SIG-M5 treated with dmso at 0.1 percent for 504 hours (cell line): Measurements from ENCODE around the gene NR5A2.
A peak's percentile ranks its signal among the peaks of the same experiment; 100 is the strongest.
"Not testable (repeated sequence)": the region's sequence is repeated elsewhere in the genome, so short reads cannot be mapped to it uniquely, and the experiment has no call there.

ENCODE experiments used
- DNase-seq: peaks from one replicate; lab custom pipeline; 2025; ENCODE audit not compliant: unreplicated experiment; lab: John Stamatoyannopoulos, UW

The NR5A2 gene

GRCh38 chr1:200157715-200158114 lies 130.2 kb downstream of the NR5A2 start:
- DNase-seq: no peak

DNA sequence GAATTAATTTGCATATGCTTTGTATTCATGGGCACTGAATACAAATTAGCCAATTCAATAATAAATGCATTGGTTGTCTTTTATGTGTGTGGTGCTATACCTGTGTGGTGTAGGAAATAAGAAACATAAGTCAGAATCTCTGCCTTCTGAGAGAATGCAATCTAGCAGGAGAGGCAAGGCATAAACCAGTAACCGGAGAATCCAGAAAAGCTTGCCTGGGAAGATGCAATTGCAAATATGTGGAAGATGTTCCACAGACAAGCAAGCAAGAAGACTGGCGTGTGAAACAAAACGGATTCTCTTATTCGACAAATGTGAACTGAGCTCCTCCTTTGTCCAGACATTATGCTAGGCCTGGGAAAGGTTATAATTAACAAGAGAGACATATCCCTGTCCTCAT lies 134.3 kb downstream of the NR5A2 start:
- peak; percentile 56 for DNase-seq

DNA sequence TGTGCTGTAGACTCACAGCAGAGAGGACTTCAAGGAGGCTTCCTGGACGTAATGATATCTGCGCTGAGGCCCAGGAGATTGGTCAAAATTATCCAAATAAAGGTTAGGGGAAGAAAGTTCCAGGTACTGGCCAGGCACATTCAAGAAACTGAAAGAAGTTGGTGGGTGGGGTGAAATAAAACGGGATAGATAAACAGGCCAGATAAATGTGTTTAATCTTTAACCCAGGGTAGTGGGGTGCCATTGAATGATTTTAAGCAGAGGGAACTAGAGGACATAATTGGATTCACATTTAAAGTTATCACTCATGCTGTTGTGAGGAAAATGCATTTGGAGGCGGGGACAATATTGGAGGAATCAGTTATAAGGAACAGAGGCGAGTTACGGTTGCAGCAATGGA lies 134.7 kb downstream of the NR5A2 start:
- DNase-seq: no peak

GRCh38 chr1:200162877-200163276 lies 135.4 kb downstream of the NR5A2 start:
- no peak for DNase-seq

GRCh38 chr1:200163911-200164310 lies 136.4 kb downstream of the NR5A2 start:
- DNase-seq: no peak

DNA sequence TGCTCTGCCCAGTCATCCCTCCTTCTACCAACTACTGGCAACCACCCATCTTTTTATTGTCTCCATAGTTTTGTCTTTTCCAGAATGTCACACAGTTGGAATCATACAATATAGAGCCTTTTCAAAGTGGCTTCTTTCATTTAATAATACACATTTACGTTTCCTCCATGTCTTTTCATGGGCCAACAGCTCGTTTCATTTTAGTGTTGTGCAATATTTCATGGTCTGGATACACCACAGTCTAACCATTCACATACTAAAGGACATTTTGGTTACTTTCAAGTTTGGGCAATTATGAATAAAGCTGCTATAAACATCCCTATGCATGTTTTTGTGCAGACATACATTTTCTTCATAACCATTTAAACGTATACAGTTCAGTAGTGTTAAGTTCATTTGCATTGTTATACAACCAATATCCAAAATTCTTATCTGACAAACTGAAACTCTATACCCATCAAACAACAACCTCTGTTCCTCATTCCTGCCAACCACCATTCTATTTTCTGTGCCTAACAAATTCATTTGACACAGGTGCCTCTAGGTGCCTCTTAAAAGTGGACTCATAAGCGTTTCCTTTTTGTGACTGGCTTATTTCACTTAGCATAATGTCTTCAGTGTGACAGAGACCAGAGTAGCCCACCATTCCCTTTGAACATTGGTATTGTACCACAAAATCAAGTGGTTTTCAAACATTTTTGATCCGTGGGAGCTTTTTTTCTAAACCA lies 138.1 kb downstream of the NR5A2 start:
- no peak for DNase-seq

DNA sequence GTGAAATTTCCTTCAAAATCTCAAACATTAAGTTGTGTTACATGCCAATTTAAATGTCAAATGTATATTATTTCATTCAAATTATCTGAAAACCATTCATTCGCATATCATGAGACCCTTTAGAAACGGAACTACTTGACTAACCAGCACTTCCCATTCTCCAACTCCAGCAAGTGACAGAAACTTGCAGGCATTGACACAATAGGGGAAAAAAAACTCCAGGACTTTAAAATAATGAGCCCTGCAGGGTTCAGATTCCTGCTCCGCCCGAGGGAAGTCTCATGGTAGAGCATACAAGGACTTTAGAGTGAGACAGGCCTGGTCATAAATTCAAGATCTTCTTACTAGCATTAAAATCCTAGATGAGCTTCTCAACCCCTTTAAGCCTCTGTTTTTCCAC lies 138.9 kb downstream of the NR5A2 start:
- DNase-seq: no peak

DNA sequence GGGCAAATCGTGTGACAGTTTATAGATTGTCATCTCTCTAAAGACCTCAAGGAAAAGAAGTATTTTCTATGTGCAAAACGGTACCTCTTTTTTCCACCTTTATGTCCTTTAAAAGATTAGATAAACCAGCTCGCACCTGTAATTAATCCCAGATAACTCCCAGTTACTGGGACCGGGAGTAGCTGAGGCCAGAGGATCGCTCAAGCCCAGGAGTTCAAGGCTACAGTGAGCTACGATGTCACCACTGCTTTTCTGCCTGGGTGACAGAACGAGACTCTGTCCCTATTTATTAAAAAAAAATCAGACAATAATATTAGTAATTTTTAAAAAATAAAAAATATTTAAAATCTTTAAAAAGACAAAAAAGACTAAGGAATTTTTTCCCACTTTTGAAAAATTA lies 141.4 kb downstream of the NR5A2 start:
- DNase-seq: no peak

- DNase-seq: no peak
Observed at GRCh38 chr1:200172311-200172710, 144.8 kb downstream of the NR5A2 start.

DNA sequence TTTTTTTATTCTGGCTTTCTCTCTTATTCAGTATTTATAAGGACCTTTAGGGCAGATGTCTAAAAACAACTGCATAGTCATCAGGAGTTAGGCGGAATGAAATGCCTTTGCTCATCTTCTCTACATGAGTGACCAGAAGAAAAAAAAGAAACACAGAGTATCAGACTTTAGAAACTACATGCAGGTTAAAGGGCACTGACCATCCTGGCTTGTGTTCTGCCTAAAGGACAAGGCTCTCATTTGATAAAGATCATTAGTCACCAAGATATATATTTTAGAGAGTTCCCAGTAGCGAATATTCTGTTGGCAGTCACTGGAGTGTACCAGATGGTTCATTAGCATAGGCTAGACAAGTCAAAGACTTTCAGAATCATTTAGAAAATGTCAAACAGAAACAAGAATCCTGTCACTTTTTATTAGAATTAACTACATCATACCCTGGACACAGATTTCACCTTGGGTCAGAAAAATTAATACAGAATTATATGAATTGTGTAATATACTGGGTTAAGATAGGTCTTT lies 145.6 kb downstream of the NR5A2 start:
- DNase-seq: no peak

- DNase-seq: no peak
Observed at GRCh38 chr1:200174525-200175295, 147.2 kb downstream of the NR5A2 start.

GRCh38 chr1:200176181-200176580 lies 148.7 kb downstream of the NR5A2 start:
- DNase-seq: no peak

- no peak for DNase-seq
Observed at GRCh38 chr1:200176798-200177197, 149.3 kb downstream of the NR5A2 start.

DNA sequence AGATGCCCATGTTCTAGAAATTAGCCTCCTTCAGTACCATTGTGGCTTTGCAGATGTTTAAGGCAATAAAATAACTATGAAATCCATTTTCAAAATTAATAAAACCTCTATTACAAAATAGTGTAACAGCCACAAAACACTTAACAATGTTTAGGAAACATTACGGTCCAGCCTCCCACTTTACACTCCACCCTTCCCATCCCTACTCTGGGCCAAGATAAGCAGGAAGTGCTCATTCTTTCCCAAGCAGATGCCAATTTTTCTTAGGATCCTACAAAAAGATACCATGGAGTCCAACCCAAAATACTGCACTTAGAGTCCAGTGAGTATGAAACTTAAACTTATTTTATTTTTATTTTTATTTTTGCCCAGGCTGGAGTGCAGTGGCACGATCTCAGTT lies 150.8 kb downstream of the NR5A2 start:
- DNase-seq: no peak

- no peak for DNase-seq
Observed at GRCh38 chr1:200179126-200179780, 151.7 kb downstream of the NR5A2 start.

GRCh38 chr1:200179781-200180160 lies 152.3 kb downstream of the NR5A2 start:
- DNase-seq: no peak

- DNase-seq: no peak
Observed at GRCh38 chr1:200180821-200181220, 153.3 kb downstream of the NR5A2 start.

DNA sequence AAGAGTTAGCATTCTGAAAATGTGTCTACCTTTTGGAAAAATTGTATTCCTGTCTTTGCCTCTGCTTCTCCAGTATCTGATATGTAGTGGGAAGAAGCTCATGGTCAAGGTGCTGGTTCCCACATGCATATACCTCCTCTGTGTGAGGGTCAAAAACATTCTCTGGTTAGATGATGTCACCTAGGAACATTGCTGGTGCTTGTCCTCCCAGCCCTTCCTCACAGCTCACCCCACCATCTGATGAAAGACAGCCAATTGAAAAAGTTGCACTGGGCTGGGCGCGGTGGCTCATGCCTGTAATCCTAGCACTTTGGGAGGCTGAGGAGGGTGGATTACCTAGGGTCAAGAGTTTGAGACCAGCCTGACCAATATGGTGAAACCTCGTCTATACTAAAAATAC lies 154.4 kb downstream of the NR5A2 start:
- DNase-seq: no peak

GRCh38 chr1:200182701-200183100 lies 155.2 kb downstream of the NR5A2 start:
- DNase-seq: no peak

- no peak for DNase-seq
Observed at GRCh38 chr1:200183637-200184036, 156.1 kb downstream of the NR5A2 start.

GRCh38 chr1:200184196-200184595 lies 156.7 kb downstream of the NR5A2 start:
- DNase-seq: peak; percentile 96

GRCh38 chr1:200185191-200185590 lies 157.7 kb downstream of the NR5A2 start:
- not testable (repeated sequence) for DNase-seq
